Activated CD4-positive, alpha-beta T cell treated with anti-CD3 and anti-CD28 coated beads, Interleukin-2, Interleukin-6, amounts not matched to agents 100 ng/mL and 50 ng/mL, durations not matched to agents 16 hours and 8 hours (primary cell): Measurements from ENCODE around the gene COMMD4.
"Not testable (repeated sequence)": the region's sequence is repeated elsewhere in the genome, so short reads cannot be mapped to it uniquely, and the experiment has no call there.

Experiments used
- DNase-seq: peaks from one replicate; pipeline ENCODE4 v3.0.0-alpha.2; 2020

The COMMD4 gene

DNA sequence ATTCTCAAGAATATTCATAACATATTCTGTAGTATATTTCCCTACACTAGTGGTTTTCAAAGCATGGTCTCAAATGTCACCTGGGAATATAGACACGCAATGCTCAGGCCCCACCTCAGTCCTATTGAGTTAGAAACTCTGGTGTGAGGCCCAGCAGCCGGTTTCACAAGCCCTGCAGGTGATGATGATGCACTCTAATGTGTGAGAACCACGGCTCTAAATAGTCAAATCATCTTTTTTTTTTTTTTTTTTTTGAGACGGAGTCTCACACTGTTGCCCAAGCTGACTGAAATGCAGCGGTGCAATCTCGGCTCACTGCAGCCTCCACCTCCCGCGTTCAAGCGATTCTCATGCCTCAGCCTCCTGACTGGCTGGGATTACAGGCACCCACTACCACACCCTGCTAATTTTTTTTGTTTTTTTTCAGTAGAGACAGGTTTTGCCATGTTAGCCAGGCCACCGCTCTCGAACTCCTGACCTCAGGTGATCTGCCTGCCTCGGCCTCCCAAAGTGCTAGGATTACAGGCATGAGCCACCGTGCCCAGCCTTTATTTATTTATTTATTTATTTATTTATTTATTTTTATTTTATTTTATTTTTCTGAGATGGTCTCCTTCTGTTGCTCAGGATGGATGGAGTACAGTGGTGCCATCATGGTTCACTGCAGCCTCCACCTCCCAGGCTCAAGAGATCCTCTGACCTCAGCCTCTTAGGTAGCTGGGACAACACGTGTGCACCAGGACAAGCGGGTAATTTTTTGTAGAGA, 2.0 kb upstream of the COMMD4 start:
- not testable (repeated sequence) for DNase-seq

DNA sequence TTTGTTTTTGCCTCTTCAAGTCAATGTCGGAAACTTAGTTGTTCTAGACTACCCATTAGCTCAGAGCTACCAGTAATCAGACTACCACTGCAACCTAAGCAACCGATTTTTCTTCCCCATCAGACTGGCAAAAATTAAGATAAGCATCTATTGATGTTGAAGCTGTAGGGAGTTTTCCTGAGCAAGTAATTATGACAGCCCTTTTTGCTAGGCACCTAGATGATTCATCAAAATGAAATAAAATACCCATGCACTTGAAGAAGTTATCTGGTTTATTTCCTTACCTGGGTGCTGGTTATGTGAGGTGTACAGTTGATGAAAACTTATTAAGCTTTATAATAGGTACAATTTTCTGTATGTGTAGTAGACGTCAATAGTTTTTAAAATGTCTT, 554 bp upstream of the COMMD4 start:
- DNase-seq, result no peak

DNA sequence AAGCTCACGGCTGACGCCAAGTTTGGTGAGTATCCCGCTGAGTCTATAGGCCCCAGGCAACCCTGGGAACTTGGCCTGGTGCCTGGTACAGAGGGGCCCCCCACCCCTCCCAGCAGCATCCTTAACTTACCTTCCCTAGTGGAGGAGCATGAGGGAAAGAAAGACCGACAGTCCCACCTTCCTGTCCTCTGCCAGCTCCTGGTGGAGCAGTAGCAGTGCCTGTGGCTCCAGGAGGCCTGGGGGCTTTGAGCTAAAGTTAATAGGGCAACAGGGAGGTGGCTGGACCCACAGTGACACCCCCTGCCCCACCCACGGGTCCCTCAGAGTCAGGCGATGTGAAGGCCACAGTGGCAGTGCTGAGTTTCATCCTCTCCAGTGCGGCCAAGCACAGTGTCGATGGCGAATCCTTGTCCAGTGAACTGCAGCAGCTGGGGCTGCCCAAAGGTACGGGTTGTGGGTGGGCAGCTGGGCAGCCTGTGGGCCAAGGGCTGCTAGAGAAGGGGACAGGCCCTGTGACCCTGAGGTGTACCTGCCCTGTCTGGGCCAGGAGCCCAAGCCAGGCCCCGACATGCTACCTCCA, 2.9 kb downstream of the COMMD4 start:
- DNase-seq, result no peak

DNA sequence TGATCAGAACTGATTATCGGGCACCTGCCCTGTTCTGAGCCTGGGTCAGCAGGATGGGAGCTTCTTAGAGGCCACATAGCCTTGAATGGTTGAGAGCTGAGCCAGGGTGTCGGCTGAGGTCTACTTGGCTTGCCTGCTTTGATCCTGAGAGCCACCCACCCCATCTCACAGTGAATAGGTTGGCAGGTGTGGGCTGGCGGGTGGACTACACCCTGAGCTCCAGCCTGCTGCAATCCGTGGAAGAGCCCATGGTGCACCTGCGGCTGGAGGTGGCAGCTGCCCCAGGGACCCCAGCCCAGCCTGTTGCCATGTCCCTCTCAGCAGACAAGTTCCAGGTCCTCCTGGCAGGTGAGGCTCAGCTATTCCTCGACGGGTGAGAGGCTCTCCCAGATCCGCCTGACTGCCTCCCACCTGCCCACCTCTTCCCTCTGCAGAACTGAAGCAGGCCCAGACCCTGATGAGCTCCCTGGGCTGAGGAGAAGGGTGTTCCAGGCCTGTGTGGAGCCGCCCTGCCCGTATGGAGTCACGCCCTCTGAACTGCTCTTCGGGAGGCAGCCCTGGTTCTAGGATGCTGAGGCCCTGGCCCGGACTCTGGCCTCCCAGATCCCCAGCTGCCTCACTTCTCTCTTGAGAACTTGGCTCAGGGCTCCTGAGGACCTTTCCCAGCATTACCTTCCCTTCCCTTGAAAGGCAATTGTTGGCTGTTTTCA, 3.8 kb downstream of the COMMD4 start:
- DNase-seq, result no peak

DNA sequence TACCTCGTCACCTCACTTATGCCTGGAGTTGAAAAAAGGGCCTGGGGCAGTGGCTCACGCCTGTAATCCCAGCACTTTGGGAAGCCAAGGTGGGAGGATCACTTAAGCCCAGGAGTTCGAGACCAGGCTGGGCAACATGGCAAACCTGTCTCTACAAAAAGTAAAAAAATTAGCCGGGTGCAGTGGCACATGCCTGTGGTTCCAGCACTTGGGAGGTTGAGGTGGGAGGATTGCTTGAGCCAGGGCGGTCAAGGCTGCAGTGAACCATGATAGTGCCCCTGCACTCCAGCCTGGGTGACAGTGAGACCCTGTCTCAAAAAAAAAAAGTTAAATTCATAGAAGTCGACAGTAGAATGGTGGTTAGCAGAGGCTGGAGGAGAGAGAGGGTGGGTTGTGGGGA, 6.4 kb downstream of the COMMD4 start:
- DNase-seq, result no peak

DNA sequence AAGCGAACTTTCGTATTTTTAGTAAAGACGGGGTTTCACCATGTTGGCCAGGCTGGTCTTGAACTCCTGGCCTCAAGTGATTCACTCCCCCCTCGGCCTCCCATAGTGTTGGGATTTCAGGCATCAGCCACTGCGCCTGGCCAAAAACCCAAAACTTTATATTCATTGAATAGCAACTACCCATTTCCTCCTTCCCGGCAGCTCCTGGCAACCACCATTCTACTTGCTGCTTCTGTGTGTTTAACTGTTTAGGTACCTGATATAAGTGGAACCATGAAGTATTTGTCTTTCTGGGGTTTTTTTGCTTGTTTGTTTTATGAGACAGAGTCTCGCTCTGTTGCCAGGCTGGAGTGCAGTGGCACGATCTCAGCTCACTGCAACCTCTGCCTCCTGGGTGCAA, 8.1 kb downstream of the COMMD4 start:
- not testable (repeated sequence) for DNase-seq

DNA sequence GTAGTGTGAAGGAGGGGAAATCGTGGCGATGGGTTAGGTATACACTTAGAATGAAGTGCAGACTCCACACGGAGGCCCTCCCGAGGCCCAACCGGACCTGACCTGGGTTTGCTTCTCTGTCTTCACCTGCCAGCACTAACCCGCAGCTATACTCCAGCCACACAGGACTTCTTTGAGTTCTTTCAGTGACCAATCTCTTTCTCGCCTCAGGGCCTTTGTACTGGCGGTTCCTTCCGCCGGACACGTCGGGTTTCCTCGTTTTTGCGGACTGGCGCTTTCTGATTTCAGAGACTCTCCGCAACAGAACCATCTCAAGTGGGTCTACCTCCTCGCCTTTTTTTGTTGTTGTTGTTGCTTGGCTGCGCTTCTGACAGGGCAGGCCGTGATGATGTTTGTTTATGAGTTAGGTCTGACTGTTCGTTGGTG, 10.9 kb downstream of the COMMD4 start, which contains the start of gene NEIL1:
Gene NEIL1, plus strand, starts transcription at position 244 of the 426 bp plus-strand sequence. CDS start 1,867 bp downstream, outside the sequence.
- no peak for DNase-seq

DNA sequence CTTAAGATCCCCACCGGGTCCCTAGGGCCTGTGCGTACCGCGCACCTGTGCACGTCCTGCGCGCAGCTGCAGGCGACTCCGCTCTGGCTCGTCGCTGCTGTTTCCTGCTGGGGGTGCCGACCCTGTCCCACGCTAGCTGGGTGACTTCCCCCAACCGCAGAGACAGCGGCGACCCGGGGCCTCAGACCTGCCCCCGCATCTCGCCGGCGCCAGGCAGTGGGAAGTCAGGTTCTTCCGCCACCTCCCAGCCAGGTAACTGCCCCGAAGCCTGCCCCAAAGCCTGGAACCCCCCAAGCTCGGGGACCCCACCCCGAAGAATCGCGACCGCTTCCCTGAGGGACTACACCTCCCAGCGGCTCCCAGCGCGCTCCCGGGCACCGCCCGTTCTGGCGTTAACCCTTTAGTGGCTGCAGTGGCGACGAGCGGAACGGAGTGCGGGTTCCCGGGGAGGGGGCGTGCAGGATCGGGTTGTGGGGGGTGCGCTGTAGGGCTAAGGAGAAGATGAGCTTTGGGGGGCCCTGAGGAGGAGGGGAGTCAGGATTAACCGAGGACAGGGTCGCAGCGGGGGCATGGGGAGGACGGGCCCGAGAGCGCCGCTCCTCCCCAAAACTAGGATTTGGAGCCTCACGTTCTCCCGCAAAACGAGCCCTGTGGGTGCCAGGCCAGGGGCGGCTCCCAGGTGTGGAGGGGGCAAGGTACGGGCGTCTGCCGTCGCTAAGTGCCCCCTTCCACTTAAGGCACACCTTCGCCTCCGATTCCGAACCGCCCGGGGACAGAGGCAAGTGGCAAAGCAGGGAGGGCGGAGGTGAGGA, 11.6 kb downstream of the COMMD4 start:
- peak; percentile 29 for DNase-seq

DNA sequence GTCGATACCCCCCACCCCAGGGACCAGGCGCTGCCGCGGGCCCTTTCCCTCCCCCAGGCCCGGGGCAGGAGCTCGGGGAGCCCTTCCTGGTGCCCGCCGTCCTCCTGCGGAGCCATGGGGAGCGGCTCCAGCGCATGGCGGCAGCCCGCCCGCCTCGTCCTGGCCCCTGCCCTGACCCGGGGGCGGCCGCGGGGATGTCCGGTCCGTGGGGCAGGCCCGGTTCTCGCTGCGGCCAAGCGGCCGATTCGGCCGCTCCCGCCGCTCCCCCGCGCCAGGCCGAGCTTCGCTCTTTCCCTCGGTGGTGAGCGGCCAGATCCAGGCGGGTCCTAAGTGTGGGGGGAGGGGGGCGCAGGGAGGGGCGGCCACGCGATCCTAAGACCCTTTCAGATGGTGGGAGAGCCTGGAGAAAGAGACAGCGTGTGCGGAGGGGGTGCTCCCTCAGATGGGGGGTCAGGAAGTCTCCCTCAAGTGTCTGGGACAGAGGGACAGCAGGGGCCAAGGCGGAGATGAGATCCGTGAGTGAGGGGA, 12.2 kb downstream of the COMMD4 start:
- DNase-seq, result no peak

DNA sequence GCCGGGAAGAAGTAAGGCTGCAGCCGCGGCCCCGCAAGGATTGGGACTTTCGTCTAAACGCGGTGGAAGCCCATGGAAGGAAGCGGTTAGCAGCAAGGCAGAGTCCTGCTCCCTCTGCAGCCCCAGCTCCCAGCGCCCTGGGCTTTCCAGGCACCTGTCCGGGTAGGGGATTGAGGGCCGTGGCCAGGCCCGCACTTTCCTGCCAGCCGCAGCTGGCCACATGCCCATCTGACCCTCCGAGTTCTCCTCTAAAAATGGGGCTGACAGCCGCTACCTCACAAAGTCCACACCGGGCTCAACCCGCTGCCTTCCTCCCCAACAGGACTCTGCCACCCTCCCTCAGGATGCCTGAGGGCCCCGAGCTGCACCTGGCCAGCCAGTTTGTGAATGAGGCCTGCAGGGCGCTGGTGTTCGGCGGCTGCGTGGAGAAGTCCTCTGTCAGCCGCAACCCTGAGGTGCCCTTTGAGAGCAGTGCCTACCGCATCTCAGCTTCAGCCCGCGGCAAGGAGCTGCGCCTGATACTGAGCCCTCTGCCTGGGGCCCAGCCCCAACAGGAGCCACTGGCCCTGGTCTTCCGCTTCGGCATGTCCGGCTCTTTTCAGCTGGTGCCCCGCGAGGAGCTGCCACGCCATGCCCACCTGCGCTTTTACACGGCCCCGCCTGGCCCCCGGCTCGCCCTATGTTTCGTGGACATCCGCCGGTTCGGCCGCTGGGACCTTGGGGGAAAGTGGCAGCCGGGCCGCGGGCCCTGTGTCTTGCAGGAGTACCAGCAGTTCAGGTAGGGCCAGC, 12.9 kb downstream of the COMMD4 start:
- no peak for DNase-seq

DNA sequence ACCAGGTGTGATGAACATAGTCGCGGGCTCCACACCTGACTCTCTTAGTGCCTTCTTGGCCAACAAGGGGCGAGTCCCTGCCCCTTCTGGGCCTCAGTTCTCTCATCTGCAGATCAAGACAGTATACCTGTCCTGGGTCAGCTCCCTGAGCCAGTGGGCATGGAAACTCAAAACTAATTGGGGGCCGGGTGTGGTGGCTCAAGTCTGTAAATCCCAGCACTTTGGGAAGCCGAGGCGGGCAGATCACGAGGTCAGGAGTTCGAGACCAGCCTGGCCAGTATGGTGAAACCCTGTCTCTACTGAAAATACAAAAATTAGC, 13.4 kb downstream of the COMMD4 start:
- DNase-seq, result not testable (repeated sequence)

DNA sequence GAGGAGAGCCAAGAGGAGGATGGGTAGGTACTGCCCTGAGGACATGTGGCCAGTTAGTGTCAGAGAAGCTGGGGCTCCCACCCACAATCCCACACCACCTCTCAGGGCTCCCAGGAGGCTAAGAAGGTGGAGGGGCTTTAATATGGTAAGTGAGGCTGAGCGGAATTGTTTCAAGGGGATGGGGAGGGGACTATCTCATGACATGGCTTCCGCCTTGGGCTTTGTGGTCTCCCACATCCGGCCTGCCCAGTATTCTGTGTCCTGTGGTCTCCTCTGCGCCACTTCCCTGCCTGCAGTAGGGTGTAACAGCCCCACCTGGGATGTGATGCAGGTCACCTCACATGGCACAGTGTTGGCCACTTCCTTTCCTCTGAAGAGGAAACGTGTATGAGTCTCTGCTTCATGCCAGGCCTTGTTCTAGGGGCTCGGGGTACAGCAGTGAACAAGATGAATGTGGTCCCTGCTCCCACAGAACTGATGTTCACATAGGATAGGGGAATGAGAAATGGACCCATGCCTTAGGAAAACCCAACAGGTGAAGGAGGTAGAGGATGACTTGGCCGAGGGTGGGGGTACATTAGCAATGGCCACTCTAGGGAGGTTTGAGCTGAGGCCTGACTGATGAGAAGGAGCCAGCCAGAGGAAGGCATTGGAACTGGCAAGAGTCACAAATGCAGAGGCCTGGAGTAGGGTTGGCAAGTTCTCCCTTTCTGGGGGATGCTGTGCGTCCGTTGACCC, 14.2 kb downstream of the COMMD4 start:
- peak; percentile 90 for DNase-seq

DNA sequence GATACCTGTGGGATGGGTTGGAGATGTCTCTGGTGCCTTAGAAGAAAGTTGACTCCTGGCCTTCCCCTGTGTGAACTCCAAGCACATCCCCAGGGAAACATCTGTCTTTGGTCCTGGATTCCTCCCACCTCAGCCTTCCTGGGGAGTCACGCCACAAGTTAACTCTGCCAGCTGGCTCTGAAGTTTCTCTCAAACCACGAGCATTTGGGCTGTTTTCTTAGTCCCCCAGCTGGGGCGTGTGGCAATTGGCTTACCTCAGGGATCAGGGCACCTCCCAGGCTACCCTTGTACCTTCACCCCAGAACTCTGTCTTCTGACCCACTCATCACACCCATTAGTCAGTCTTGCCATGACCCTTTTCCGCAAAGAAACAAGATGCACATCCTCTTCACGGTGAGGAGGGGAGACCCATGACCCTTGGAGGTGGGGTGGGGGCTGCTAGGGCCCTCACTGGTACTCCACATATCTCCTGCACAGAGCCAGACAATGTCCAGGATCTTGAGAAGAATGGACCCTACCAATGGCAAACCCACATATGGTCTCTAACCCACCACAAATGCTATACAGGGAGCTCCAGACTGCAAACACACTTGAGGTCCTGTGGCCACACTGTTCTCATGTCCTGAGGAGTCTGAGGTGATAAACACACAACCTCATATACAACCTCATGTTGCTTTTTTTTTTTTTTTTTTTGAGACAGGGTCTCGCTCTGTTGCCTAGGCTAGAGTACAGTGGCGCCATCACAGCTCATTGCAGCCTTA, 14.9 kb downstream of the COMMD4 start:
- no peak for DNase-seq

DNA sequence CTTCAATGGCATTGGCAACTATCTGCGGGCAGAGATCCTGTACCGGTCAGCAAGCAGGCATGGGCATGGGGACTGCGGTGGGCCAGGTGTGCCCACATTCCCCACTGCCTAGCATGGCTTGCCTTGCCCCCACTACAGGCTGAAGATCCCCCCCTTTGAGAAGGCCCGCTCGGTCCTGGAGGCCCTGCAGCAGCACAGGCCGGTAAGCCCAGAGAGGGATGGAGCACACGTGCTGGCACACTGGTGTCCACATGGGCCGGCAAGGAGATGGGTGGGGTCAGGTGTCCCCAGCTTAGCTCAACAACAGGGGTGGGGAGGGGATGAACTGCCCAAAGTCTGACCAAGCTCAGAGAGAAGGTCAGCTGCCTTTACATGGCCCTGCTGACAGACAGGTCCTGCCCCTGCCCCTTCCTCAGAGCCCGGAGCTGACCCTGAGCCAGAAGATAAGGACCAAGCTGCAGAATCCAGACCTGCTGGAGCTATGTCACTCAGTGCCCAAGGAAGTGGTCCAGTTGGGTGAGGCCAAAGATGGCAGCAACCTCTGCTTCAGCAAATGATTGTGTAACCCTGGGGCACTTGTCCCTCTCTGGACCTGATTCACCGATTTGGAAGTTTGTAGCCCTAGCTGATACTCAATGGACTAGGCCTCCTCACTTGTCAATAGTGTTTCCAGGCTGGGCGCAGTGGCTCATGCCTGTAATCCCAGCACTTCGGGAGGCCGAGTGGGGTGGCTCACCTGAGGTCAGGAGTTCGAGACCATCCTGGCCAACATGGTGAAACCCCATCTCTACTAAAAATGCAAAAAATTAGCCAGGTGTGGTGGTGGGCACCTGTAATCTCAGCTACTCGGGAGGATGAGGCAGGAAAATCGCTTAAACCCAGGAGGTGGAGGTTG, 16.6 kb downstream of the COMMD4 start:
- DNase-seq, result no peak

DNA sequence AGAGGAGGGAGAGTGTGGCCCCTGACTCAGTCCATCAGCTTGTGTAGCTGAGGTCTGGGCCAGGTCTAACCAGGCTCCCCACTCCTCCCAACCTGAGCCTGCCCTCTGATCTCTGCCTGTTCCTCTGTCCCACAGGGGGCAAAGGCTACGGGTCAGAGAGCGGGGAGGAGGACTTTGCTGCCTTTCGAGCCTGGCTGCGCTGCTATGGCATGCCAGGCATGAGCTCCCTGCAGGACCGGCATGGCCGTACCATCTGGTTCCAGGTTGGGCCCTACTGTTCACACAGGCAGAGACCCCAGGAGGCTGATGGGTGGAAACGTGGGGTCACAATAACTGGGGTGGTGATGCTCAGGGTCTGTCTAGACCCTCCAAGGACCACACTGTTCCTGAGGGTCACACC, 17.7 kb downstream of the COMMD4 start:
- no peak for DNase-seq

DNA sequence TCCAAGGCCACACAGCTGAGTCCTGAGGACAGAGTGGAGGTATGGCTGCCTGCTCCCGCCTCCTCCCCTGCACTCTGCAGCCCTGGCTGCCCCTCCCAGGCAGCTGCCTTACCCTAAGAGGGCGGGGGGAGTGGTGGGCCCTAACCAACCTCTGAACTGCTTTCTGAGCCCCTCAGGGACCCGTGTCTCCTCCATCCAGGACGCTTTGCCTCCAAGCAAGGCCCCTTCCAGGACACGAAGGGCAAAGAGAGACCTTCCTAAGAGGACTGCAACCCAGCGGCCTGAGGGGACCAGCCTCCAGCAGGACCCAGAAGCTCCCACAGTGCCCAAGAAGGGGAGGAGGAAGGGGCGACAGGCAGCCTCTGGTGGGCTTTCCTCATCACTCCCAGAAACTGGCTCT, 18.6 kb downstream of the COMMD4 start:
- no peak for DNase-seq

DNA sequence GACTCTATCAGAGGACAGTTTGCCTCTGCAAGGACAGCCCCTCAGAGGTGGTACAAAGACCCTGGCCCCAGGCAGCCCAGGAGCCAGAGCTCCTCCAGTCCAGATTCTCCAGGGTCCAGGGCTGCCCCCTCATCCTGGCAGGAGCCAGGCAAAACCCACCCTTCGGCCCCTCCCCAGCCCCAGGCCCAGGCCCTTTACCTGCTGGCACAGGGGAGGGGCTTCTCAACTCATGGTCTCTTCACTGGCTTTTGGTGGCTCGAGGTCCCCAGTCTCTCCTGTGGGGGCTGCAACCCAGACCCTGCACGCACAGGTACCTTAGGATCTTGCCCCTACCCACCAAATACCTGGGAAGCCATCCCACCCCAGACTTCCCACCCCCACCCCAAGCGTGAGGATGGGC, 19.5 kb downstream of the COMMD4 start:
- no peak for DNase-seq

DNA sequence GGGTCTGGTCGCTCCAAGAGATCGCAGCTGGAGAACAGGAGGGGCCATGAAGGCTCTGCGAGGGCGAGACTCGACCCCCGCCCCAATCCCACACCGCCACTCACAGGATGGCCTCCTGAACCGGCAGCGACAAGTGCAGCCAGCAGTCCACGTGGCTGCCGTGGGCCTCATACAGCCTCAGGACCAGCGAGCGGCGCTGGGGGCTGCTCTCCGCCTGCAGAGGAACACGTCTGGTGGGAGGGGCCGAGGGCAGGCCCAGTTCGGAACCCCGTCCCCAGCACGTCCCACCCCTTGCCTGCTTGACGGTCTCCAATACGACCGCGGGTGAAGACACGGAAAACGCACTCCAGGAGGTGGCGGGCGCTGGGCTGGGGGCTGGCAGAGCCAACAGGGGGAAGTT, 20.1 kb downstream of the COMMD4 start:
- DNase-seq, result no peak

DNA sequence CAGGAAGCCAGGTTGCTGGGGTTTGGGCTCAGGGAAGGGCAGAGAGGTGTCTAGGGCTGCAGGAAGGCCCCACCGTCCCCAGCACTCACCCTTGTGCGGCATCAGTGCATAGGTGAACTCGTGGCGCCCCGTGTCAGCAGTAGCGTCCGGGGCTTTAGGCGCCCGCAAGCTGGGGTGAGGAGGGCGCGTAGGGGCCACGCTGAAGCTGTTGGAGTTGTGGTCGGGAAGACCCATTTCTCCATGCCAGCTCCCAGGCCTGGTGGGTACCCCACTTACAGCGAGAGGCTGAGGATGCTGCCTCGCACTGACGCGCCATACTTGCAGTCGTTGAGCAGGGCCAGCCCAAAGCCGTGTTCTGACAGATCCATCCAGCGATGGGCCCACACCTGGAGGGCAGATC, 20.7 kb downstream of the COMMD4 start:
- no peak for DNase-seq
